Effector memory CD4-positive, alpha-beta T cell (primary cell): ENCODE data around the gene CCDC159.
"Not testable (repeated sequence)": the region's sequence is repeated elsewhere in the genome, so short reads cannot be mapped to it uniquely, and the experiment has no call there.

ENCODE experiments used
- DNase-seq, 3 donors: peaks; one replicate each; pipeline ENCODE4 v3.0.0-alpha.2; 2020
- H3K27ac ChIP-seq: 2 replicates; pipeline ENCODE4 v1.7.0; 2013; ENCODE audit warnings: mild to moderate bottlenecking, low read length, moderate library complexity; ENCODE audit not compliant: insufficient read depth, poor library complexity, severe bottlenecking
- H3K27me3 ChIP-seq: replicated peaks from 2 replicates; pipeline ENCODE4 v1.7.0; 2013; ENCODE audit warnings: mild to moderate bottlenecking, low read length; ENCODE audit not compliant: insufficient read depth, control insufficient read depth, poor library complexity, severe bottlenecking
- H3K36me3 ChIP-seq: 2 replicates; pipeline ENCODE4 v1.7.0; 2013; ENCODE audit warnings: mild to moderate bottlenecking, low read length, moderate library complexity; ENCODE audit not compliant: control insufficient read depth, insufficient read depth
- H3K4me1 ChIP-seq: 2 replicates; pipeline ENCODE4 v1.7.0; 2013; ENCODE audit warnings: low read length, mild to moderate bottlenecking; ENCODE audit not compliant: control insufficient read depth, insufficient read depth, poor library complexity, severe bottlenecking
- H3K4me3 ChIP-seq: 2 replicates; pipeline ENCODE4 v1.7.0; 2013; ENCODE audit warnings: low read length, low read depth, mild to moderate bottlenecking; ENCODE audit not compliant: insufficient read depth, poor library complexity, severe bottlenecking
- H3K9me3 ChIP-seq: 2 replicates; pipeline ENCODE4 v1.7.0; 2013; ENCODE audit warnings: mild to moderate bottlenecking, low read length, moderate library complexity; ENCODE audit not compliant: control insufficient read depth

The CCDC159 gene

GRCh38 chr19:11323601-11324078 lies 22.7 kb upstream of the CCDC159 start:
- Histone ChIP-seq H3K4me1 (peaks cover 6% of the 10 kb centered on the region), H3K27ac (no peak overlapping the region), H3K27me3 (no peaks in the 10 kb centered on the region), H3K9me3 (no peaks in the 10 kb centered on the region), H3K4me3 (no peak overlapping the region), H3K36me3 (no peaks in the 10 kb centered on the region)
- DNase-seq, result no peak

GRCh38 chr19:11324079-11324661 lies 22.1 kb upstream of the CCDC159 start:
- no peak overlapping the region for H3K4me3 ChIP-seq

GRCh38 chr19:11324748-11325389 lies 21.4 kb upstream of the CCDC159 start:
- no peak overlapping the region for H3K27ac ChIP-seq
- no peaks in the 10 kb centered on the region for H3K36me3 ChIP-seq
- peaks cover 6% of the 10 kb centered on the region for H3K4me1 ChIP-seq
- no peaks in the 10 kb centered on the region for H3K27me3 ChIP-seq
- DNase-seq, result no peak
- no peaks in the 10 kb centered on the region for H3K9me3 ChIP-seq
- H3K4me3 ChIP-seq, result no peak overlapping the region

More at GRCh38 chr19:11324079-11324661, 22.1 kb upstream of the CCDC159 start:
- Histone ChIP-seq H3K4me1 (peaks cover 6% of the 10 kb centered on the region), H3K27me3 (no peaks in the 10 kb centered on the region), H3K27ac (no peak overlapping the region), H3K36me3 (no peaks in the 10 kb centered on the region), H3K9me3 (no peaks in the 10 kb centered on the region)
- DNase-seq, result no peak

GRCh38 chr19:11325544-11325943 lies 20.8 kb upstream of the CCDC159 start:
- Histone ChIP-seq H3K4me3 (no peak overlapping the region), H3K27me3 (no peaks in the 10 kb centered on the region), H3K36me3 (no peaks in the 10 kb centered on the region), H3K27ac (no peak overlapping the region), H3K9me3 (no peaks in the 10 kb centered on the region), H3K4me1 (peaks cover 6% of the 10 kb centered on the region)
- DNase-seq, result no peak

- no peak overlapping the region for H3K4me3 ChIP-seq
- no peaks in the 10 kb centered on the region for H3K27me3 ChIP-seq
- H3K9me3 ChIP-seq, result no peaks in the 10 kb centered on the region
- H3K27ac ChIP-seq, result no peak overlapping the region
- H3K36me3 ChIP-seq, result peaks cover 2% of the 10 kb centered on the region
- no peaks in the 10 kb centered on the region for H3K4me1 ChIP-seq
- DNase-seq, result no peak
Observed at GRCh38 chr19:11330127-11330526, 16.2 kb upstream of the CCDC159 start.

GRCh38 chr19:11331502-11331901 lies 14.8 kb upstream of the CCDC159 start:
- peaks cover 12% of the 10 kb centered on the region for H3K36me3 ChIP-seq
- H3K27me3 ChIP-seq, result no peaks in the 10 kb centered on the region

GRCh38 chr19:11332822-11333221 lies 13.5 kb upstream of the CCDC159 start:
- Histone ChIP-seq H3K36me3 (peaks cover 12% of the 10 kb centered on the region), H3K4me3 (no peak overlapping the region), H3K9me3 (no peaks in the 10 kb centered on the region), H3K4me1 (peaks cover 9% of the 10 kb centered on the region), H3K27me3 (no peaks in the 10 kb centered on the region), H3K27ac (no peak overlapping the region)
- no peak for DNase-seq

More at GRCh38 chr19:11331502-11331901, 14.8 kb upstream of the CCDC159 start:
- no peak for DNase-seq
- Histone ChIP-seq H3K9me3 (no peaks in the 10 kb centered on the region), H3K27ac (no peak overlapping the region), H3K4me3 (no peak overlapping the region), H3K4me1 (no peaks in the 10 kb centered on the region)

GRCh38 chr19:11333838-11334237 lies 12.5 kb upstream of the CCDC159 start:
- H3K9me3 ChIP-seq, DNase-seq, H3K27ac ChIP-seq, H3K27me3 ChIP-seq, H3K4me3 ChIP-seq: not testable (repeated sequence)
- Histone ChIP-seq H3K36me3 (peaks cover 12% of the 10 kb centered on the region), H3K4me1 (peaks cover 15% of the 10 kb centered on the region)

GRCh38 chr19:11335449-11336146 lies 10.7 kb upstream of the CCDC159 start:
- peaks cover 12% of the 10 kb centered on the region for H3K36me3 ChIP-seq
- no peak for DNase-seq
- H3K27ac ChIP-seq, result no peak overlapping the region
- H3K9me3 ChIP-seq, result no peaks in the 10 kb centered on the region
- H3K27me3 ChIP-seq, result no peaks in the 10 kb centered on the region
- H3K4me3 ChIP-seq, result no peak overlapping the region
- peaks cover 27% of the 10 kb centered on the region for H3K4me1 ChIP-seq

GRCh38 chr19:11337080-11337479 lies 9.2 kb upstream of the CCDC159 start:
- Histone ChIP-seq H3K27me3 (no peaks in the 10 kb centered on the region), H3K36me3 (peaks cover 12% of the 10 kb centered on the region), H3K4me1 (peaks cover 27% of the 10 kb centered on the region), H3K4me3 (no peak overlapping the region), H3K27ac (no peak overlapping the region), H3K9me3 (no peaks in the 10 kb centered on the region)
- DNase-seq, result no peak
